AG09319 (cell line): ENCODE results near the gene LSM2.

Experiments used
- DNase-seq: peaks from one replicate; pipeline ENCODE4 v3.0.0-alpha.2; 2010; ENCODE audit warnings: low read depth; ENCODE audit errors: extremely low read depth
- CTCF ChIP-seq: IDR thresholded peaks from 2 replicates; pipeline ENCODE4 v1.5.1; 2011; ENCODE audit warnings: low read depth, mild to moderate bottlenecking, inconsistent platforms, low read length, moderate library complexity

LSM2 gene

DNA sequence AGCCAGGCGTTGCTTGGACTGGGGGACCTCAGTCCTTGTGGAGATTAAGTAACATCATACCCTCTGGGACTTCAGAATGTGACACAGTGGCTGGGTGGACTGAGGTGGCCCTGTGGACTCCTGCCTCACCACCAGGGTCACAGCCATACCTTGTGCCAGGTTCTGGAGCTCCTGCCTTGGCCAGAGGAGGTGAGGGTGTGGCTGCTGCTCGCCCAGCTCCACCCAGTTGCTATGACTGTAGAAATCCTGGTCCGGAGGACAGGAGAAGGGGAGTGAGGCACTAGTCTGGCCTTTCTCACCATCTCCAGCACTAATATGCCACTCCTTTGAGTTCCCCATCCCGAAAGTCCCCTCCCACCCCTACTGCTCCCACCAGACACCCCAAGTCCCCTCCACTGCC lies 31.6 kb downstream of the LSM2 start:
- no peak for DNase-seq

DNA sequence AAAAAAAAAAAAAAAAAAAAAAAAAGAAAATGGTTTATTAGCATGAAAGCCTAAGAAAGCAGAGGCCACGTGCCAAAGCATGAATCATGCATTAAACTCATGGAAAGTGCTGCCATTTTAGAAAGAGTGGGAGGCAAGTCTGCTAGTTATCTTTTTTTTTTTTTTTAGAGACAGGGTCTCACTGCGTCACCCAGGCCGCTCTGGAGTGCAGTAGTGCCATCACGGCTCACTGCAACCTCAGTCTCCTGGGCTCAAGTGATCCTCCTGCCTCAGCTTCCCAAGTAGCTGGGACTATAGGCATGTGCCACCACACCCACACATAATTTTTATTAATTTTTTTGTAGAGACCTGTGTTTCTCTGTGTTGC lies 34.8 kb downstream of the LSM2 start:
- TF ChIP-seq CTCF: no peak
- DNase-seq: no peak

More for the DNA sequence above, 31.6 kb downstream of the LSM2 start:
- TF ChIP-seq CTCF: no peak

- no peak for DNase-seq
- TF ChIP-seq CTCF: no peak
Observed at GRCh38 chr6:31770860-31771259, 35.9 kb downstream of the LSM2 start.

DNA sequence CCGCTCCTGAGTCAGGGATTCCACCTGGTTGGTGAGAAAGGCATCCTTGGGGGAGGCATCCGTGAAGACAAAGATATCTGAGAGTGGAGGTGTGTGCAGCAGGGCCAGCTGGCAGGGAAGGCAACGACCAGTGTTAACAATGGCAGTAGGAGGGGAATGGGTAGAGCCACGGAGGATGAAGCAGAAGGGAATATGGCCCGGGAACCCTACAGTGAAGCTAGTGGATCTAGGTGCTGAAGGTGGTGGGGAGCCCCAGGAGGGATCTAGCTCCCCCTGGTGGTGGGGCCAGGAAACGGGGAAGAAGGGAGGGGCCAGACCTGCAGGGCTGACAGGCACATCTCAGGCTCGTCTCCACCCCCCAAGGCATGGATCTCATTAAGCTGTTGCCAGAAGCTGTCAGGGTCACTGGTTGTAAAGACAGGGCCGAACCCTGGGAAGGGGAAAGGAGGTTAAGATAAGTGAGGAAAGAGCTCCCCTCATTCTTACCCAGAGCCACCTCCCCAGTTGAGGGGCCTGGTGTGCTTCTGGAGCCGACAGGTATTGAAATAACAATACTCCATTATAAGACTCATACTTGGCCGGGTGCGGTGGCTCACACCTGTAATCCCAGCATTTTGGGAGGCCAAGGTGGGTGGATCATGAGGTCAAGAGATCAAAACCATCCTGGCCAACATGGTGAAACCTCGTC lies 36.9 kb downstream of the LSM2 start:
- no peak for DNase-seq
- peak; percentile 68 for TF ChIP-seq CTCF

DNA sequence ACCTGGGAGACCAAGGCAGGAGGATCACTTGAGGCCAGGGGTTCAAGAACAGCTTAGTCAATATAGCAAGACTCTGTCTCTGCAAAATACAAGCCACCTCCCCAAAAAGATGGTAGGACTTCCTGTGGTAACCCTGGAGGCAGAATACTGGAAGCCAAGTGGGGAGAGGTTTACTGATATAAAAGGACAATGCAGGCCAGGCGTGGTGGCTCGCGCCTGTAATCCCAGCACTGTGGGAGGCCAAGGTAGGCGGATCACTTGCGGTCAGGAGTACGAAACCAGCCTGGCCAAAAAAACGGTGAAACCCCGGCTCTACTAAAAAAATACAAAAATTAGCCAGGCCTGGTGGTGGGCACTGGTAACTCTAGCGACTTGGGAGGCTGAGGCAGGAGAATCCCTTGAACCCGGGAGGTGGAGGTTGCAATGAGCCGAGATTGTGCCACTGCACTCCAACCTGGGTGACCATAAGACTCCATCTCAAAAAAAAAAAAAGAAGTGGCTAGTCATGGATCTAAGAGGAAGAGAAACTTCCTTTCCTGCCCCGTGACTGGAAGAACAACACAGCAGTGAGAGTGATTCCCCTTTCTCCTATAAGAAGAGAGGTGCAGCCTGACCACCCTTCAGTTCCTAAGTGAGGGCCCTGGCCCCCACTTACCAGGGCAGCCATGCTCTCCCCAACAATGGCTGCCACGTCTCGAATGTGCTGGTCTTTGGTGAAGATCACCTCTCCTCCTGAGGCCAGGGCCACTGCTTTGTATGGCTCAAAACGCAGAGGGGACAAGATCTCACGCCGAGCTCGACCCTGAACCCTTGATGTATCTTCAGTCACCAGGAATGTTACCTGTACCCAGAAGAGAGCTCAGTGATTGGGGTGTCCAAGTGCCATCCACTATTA lies 38.2 kb downstream of the LSM2 start:
- no peak for TF ChIP-seq CTCF
- DNase-seq: no peak

DNA sequence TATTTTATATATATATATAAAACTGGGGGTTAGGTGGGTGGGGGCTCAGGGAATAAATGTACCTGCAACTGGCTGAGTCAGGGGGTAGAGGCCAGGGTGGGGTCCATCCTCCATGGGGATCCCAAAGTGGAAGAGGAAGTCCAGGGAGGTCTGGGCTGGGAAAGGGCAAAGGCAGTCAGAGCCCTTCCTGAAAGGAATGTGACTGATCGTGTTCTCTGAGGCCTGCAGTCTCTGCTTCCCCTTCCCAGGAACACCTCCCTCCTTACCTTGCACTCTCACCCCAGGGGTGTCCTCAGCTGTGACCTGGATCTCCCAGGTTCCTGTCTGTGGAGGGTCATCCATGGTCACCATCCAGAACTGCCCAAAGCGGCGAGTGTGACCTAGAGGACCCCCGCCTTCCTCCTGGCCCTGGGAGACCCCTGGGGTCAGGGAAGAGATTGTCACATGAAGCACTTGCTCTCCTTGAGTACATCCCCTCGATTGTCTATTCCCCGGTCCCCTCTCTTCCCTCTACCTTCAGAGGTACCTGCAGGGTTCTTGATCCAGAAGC lies 39.6 kb downstream of the LSM2 start:
- TF ChIP-seq CTCF: no peak

More for the DNA sequence above, 39.6 kb downstream of the LSM2 start:
- no peak for DNase-seq
